Heart right ventricle (tissue), 16 donors: ENCODE measurements around the gene GRM1. TPM values are rescaled to one million over a fixed set of nuclear protein-coding genes. Genes with fewer than 3 reads are reported as not detected.

Experiments used
- ATAC-seq, 8 donors: fragments of 200-7000 bp; cut with Tn5 transposase; one replicate each; pipeline ENCODE4 v1.9.1; 2020; ENCODE audit warnings: mild to moderate bottlenecking in 8 of 8, moderate library complexity in 8 of 8, moderate number of reproducible peaks in 1 of 8
- DNase-seq, 2 donors: peaks; one replicate each; pipeline ENCODE4 v3.0.0-alpha.2; 2020
- H3K27ac ChIP-seq, 10 donors: fragments of 200-600 bp; sonication (generic) in 2 of 10; one replicate each; pipeline versions ENCODE4 v1.5.0 to v1.8.0; 2020 to 2022; ENCODE audit warnings: mild to moderate bottlenecking in 3 of 10
- H3K27me3 ChIP-seq, 7 donors: fragments of 200-600 bp; one replicate each; pipeline ENCODE4 v1.8.0; 2021 to 2022; ENCODE audit warnings: mild to moderate bottlenecking in 2 of 7
- H3K36me3 ChIP-seq, 9 donors: fragments of 200-600 bp; sonication (generic) in 1 of 9; one replicate each; pipeline versions ENCODE4 v1.5.0 to v1.8.0; 2020 to 2022; ENCODE audit warnings: mild to moderate bottlenecking in 2 of 9
- H3K4me1 ChIP-seq, 9 donors: fragments of 200-600 bp; sonication (generic) in 1 of 9; one replicate each; pipeline versions ENCODE4 v1.5.0 to v1.8.0; 2020 to 2022; ENCODE audit warnings: mild to moderate bottlenecking in 4 of 9
- H3K4me3 ChIP-seq, 10 donors: fragments of 200-600 bp; sonication (generic) in 2 of 10; one replicate each; pipeline versions ENCODE4 v1.5.0 to v1.8.0; 2020 to 2022; ENCODE audit warnings: mild to moderate bottlenecking in 7 of 10, moderate library complexity in 2 of 10
- H3K9me3 ChIP-seq, 11 donors: fragments of 200-600 bp in 10 of 11; sonication (generic) in 2 of 11; one replicate each; pipeline versions ENCODE4 v1.5.0 to v1.8.0; 2013 to 2022; ENCODE audit warnings: mild to moderate bottlenecking in 2 of 11, control low read depth in 1 of 11, moderate library complexity in 1 of 11
- WGBS, 2 donors: extraction: QIAGEN DNeasy Blood & Tissue Kit; methylation state at CpG; one replicate each; pipeline ENCODE4 v1.1.7; 2013; ENCODE audit warnings: inconsistent platforms in 1 of 2; 5-methylcytosine and 5-hydroxymethylcytosine counted together
- intact Hi-C, 10 donors: fragments of 100-400 bp; cut with DNase I; formaldehyde crosslinking; loops; one replicate each; pipeline versions ENCODE4 v1.11.1 to v1.14.2; 2022
- polyA plus RNA-seq, 2 donors: library from polyadenylated mRNA; stranded (reverse); fragments of 200-250 nt; gene quantifications; one replicate each; pipeline ENCODE4 v1.2.3, GENCODE V29; 2013
- total RNA-seq, 10 donors: library from RNA; stranded (reverse); fragmentation: NEBNext Ultra II Directional in 3 of 10; extraction: Animal tissue kit (Norgen Biotek cat#: 25700) in 3 of 10; gene quantifications; one replicate each; pipeline versions ENCODE4 v1.2.1 to v1.2.4, GENCODE V29; 2021 to 2023
- TF ChIP-seq, protein P1 (sequence below), 9 donors: fragments of 200-600 bp; sonication (generic) in 2 of 9; IDR thresholded peaks; one replicate each; pipeline versions ENCODE4 v1.5.0 to v1.8.0; 2021 to 2022; ENCODE audit warnings: antibody characterized with exemption in 9 of 9, mild to moderate bottlenecking in 5 of 9, moderate library complexity in 1 of 9
- donor health status: Arrhythmogenic right ventricular cardiomyopathy.
- donor health status: ischemic (EF 13 %, LVEDD 7.1; RV severe dilation, severe dysfunction).
- donor health status: healthy with polysubstance abuse.
- donor health status: DM: no; HTN: yes; CAD: no.
- donor health status: DM: no; HTN: no; CAD: no.
- donor health status: ischemic (EF 25% LVEDD 6.9; RV normal size, moderate dysfunction).
- donor health status: ischemic (EF 25% LVEDD 5.7; RV mildly dilated, moderate dysfunction).
- donor health status: healthy.
- donor health status: DM: yes; HTN: yes; CAD: no.
- donor health status: Ischemic cardiomyopathy.
- donor health status: ischemic (EF 35%, LVEDD 5.7; RV mildly dilated, moderate dysfunction).
- donor health status: nonischemic (EF 11% LVEDD 7.7; RV severe dilation, severe dysfunction).
- donor health status: DM: yes; HTN: yes; CAD: no.
- donor health status: PGD.
- donor health status: ischemic (EF 29% LVEDD 5.4; RV normal size, mild dysfunction).
- donor health status: nonischemic (EF 23%, LVEDD 6.1; RV moderate dilation, normal function).

Gene GRM1
- total and polyA plus RNA-seq, 12 donors, result 0.26 to 8.3 (median 4.6) TPM

DNA sequence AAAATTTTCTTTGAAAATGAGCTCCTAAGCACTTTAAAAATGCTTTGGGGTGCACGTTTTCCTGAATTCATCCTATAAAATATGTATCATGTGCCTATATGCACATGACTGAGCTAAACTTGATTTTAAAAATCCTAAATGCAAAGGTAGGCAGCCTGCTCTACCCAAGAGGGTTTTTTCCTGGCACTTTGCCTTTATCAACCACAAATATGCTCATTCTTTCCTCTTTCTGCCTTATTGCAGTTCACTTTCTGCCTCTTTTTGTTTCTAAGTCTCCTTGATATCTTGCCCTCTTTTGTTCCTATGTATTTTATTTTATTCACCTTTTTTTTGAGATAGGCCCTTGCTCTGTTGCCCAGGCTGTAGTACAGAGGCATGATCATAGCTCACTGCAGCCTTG is 229.3 kb downstream of the GRM1 start:
- Histone ChIP-seq H3K4me1 (no peaks in the 10 kb centered on the region), H3K4me3 (no peak overlapping the region), H3K27ac (no peak overlapping the region), H3K27me3 (no peaks in the 10 kb centered on the region), H3K9me3 (no peaks in the 10 kb centered on the region), H3K36me3 (no peaks in the 10 kb centered on the region)
- ATAC-seq (no peak), DNase-seq (no peak)
- 54 to 72% methylated on average over 1 of the region's 1 CpG for WGBS, 2 donors
- TF ChIP-seq, protein P1, sequence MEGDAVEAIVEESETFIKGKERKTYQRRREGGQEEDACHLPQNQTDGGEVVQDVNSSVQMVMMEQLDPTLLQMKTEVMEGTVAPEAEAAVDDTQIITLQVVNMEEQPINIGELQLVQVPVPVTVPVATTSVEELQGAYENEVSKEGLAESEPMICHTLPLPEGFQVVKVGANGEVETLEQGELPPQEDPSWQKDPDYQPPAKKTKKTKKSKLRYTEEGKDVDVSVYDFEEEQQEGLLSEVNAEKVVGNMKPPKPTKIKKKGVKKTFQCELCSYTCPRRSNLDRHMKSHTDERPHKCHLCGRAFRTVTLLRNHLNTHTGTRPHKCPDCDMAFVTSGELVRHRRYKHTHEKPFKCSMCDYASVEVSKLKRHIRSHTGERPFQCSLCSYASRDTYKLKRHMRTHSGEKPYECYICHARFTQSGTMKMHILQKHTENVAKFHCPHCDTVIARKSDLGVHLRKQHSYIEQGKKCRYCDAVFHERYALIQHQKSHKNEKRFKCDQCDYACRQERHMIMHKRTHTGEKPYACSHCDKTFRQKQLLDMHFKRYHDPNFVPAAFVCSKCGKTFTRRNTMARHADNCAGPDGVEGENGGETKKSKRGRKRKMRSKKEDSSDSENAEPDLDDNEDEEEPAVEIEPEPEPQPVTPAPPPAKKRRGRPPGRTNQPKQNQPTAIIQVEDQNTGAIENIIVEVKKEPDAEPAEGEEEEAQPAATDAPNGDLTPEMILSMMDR (IDR thresholded peaks at IDR 0.05), result no peak
- intact Hi-C loops, result no loop called here

DNA sequence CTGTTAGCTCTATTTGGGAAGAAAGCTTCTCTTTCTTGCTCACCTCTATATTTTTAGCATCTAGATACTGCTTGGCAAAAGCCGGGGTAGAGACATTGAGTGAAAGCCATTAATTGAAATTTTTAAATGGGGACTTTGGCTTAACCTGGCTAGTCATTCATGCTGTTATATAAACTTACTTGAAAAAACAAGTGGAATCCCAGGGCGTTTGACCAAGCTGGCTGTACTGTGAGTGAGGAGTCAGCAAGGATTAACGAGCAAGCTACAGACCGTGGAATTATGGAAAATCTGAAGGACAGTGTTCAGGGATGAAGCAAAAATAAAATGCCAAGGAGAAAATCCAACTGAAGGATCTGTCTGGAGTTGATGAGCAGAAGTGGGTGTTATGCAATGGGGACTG is 232.0 kb downstream of the GRM1 start:
- H3K9me3 ChIP-seq, result peaks cover 0 to 13% (median 0%) of the 10 kb centered on the region in 11 donors
- TF ChIP-seq, protein P1 (IDR thresholded peaks at IDR 0.05), result no peak
- H3K27me3 ChIP-seq, result no peaks in the 10 kb centered on the region
- H3K27ac ChIP-seq, result no peak overlapping the region
- WGBS, 2 donors, result 70 to 75% methylated on average over 4 of the region's 4 CpGs
- intact Hi-C loops, result no loop called here
- no peak for DNase-seq
- no peak for ATAC-seq
- H3K4me1 ChIP-seq, result no peaks in the 10 kb centered on the region
- no peak overlapping the region for H3K4me3 ChIP-seq
- no peaks in the 10 kb centered on the region for H3K36me3 ChIP-seq

DNA sequence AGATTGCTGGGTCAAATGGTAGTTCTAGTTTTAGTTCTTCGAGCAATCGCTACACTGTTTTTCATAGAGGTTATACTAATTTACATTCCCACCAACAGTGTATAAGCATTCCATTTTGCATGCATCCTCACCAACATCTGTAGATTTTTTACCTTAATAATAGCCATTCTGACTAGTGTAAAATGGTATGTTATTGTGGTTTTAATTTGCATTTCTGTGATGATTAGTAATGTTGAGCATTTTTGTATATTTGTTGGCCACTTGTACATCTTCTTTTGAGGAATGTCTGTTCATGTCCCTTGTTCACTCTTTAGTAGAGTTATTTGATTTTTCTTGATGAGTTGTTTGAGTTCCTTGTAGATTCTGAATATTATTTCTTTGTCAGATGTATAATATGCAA is 236.2 kb downstream of the GRM1 start:
- TF ChIP-seq, protein P1 (IDR thresholded peaks at IDR 0.05), result no peak

DNA sequence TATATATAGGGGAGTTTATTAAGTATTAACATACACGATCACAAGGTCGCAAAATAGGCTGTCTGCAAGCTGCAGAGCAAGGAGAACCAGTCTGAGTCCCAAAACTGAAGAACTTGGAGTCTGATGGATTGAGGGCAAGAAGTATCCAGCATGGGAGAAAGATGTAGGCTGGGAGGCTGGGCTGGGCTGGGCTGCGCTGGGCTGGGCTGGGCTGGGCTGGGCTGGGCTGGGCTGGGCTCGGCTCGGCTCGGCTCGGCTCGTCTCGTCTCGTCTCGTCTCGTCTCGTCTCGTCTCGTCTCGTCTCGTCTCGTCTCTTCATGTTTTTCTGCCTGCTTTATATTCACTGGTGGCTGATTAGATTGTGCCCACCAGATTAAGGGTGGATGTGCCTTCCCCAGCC is 238.6 kb downstream of the GRM1 start:
- Histone ChIP-seq H3K4me3 (no peak overlapping the region), H3K27me3 (no peaks in the 10 kb centered on the region), H3K27ac (no peak overlapping the region), H3K9me3 (peaks cover 0 to 13% (median 0%) of the 10 kb centered on the region in 11 donors), H3K36me3 (no peaks in the 10 kb centered on the region), H3K4me1 (no peaks in the 10 kb centered on the region)
- TF ChIP-seq, protein P1 (IDR thresholded peaks at IDR 0.05), result no peak
- 92 to 93% methylated on average over 18 of the region's 18 CpGs for WGBS, 2 donors
- DNase-seq (no peak), ATAC-seq (no peak)
- intact Hi-C loops, result no loop called here

More for the DNA sequence above, 236.2 kb downstream of the GRM1 start:
- no peaks in the 10 kb centered on the region for H3K36me3 ChIP-seq
- no peaks in the 10 kb centered on the region for H3K4me1 ChIP-seq
- DNase-seq (no peak), ATAC-seq (no peak)
- no peak overlapping the region for H3K27ac ChIP-seq
- WGBS, 2 donors, result 93 to 95% methylated on average over 2 of the region's 2 CpGs
- H3K27me3 ChIP-seq, result no peaks in the 10 kb centered on the region
- no peak overlapping the region for H3K4me3 ChIP-seq
- intact Hi-C loops, result no loop called here
- H3K9me3 ChIP-seq, result peaks cover 0 to 13% (median 0%) of the 10 kb centered on the region in 11 donors
